ENCODE measurements around the gene BBS12.

BBS12 gene

DNA sequence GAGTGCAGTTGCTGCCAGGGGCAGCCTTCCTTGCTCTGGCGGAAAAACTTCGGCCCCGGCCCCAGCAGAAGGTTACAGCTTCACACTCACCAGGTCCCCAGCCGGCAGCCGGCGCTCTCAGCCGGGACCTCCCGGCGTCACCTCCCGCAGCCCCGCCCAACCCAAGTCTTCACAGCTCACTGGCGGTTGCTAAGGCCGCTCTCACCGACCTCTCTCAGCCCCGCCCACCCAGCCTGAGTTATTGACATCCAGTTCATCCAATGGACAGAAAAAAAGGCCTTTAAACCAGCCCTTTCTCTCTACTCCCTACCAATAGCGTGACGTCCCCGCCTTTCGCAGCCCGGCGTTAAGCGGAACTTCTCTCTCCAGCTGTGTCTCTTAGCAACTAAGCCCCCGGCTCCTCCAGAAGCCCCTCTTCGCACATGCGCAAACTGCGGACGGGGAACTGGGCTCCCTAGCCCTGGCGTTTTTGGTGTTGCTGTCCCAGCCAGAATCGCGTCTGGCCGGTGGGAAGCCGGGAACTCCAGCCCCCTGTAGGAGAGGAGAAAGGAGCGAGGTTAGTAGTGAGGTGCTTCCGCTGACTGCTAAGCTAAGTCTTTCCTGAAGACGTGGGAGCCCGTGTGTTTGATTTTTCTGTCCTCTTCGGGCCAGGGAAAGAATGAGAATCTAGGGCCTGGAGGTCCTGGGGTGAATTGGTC, at the start of gene BBS12:
Gene BBS12 (plus strand): TSS at position 376 of the 698 bp plus-strand sequence. CDS start 9,189 bp downstream, outside the sequence.
- TF ChIP-seq, protein P1, sequence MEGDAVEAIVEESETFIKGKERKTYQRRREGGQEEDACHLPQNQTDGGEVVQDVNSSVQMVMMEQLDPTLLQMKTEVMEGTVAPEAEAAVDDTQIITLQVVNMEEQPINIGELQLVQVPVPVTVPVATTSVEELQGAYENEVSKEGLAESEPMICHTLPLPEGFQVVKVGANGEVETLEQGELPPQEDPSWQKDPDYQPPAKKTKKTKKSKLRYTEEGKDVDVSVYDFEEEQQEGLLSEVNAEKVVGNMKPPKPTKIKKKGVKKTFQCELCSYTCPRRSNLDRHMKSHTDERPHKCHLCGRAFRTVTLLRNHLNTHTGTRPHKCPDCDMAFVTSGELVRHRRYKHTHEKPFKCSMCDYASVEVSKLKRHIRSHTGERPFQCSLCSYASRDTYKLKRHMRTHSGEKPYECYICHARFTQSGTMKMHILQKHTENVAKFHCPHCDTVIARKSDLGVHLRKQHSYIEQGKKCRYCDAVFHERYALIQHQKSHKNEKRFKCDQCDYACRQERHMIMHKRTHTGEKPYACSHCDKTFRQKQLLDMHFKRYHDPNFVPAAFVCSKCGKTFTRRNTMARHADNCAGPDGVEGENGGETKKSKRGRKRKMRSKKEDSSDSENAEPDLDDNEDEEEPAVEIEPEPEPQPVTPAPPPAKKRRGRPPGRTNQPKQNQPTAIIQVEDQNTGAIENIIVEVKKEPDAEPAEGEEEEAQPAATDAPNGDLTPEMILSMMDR (IDR thresholded peaks at IDR 0.05), result peak; percentile 46; the same call in 1 of the 2 replicates

DNA sequence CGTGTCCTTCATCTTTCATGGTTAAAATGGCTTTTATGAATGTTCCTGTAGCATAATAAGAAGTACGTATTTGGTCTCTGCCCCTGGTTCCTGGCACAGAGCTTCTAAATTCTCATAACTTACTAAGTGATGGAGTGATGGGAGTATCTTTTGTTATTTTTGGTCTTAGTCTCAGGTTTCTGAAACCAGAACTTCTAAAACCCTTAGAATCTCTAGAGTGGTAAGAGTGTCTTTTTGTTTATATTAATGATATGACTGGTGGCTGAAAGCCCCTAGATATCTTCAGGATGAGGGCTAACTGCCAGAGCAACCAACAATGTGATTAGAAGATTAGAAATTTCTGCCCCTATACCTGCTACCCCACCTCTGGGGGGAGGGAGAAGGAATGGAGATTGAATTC, 45.8 kb upstream of the BBS12 start:
- TF ChIP-seq, protein P1 (IDR thresholded peaks at IDR 0.05), result no peak

DNA sequence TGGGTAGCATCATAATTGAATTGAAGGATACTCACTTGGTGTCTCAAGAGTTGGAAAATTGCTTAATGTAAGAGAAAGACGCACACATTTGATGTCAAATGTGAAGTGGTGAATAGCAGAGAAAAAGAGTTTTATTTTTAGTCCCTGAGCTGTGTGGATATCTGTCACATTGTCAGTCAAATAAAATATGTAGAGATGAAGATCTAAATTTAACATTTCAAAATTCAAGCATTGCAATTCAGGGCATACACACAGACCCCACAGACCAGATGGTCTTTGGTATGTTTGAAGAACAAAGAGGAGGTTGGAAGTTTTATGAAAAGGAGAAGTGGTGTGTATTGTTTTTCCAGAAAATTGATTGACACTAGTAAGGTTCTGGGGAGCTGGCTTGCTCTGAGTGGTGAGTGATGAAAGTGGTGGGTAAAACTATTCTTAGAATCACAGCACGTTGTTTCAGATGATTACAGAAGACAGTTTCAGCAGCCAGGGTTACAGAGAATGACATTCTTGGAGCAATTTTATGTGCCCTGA, 44.9 kb upstream of the BBS12 start:
- TF ChIP-seq, protein P1 (IDR thresholded peaks at IDR 0.05), result no peak

GRCh38 chr4:122688529-122689140, 43.9 kb upstream of the BBS12 start:
- TF ChIP-seq, protein P1 (IDR thresholded peaks at IDR 0.05), result no peak

DNA sequence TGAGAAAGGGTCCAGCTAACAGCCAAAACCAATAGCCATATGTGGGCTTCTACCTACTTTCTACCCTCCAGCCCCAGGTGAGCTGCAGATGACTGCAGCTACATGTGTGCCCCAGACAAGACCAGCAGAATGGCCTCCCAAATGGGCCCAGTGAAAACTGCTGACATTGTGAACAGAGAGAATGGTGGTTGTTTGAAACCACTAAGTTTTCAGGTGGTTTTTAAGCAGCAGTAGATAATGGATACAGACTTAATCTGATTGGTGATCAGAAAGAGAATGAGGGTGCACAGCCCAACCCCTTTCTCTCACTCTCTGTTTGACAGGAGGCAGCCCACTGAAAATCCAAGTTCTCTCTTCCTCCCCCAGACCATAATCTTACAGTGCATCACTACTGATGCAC, 42.5 kb upstream of the BBS12 start:
- TF ChIP-seq, protein P1 (IDR thresholded peaks at IDR 0.05), result no peak

- TF ChIP-seq, protein P1 (IDR thresholded peaks at IDR 0.05), result no peak
Measured at GRCh38 chr4:122691988-122692387, 40.5 kb upstream of the BBS12 start.

DNA sequence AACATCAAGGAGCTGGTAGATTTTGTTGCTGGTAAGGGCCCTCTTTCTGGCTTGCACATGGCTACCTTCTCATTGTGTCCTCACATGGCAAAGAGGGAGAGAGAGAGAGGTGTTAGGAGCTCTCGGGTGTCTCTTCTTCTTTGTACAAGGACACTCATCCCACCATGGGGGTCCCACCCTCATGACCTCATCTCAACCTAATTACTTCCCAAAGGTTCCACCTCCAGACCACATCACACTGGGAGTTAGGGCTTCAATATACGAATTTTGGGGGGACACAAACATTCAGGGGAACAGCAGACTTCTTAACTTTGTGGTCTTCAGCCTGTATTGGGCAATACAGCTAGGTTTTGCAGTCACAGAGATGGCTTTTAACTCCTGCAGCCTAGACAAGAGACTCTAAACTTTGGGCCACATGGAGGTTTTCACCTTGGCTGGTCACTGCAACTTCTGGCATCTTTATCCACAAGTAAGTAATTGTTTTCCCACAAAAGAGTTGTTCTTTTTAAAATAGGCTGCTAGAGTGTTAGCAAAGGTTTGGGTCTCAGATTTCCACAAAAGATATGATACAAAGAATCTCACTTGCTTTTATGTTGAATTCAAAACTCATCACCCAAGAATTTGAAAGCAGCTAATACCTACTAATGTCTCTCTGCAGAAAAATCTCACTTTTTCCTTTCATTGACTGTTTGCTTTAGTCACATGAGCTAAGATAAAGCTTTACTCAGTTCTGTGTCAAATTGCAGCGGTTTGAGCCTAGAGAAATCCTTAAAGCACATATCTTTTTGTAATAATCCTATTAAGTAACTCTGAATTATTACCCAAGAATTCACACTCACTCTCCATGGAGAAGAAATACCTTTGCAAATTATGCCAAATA, 39.6 kb upstream of the BBS12 start:
- TF ChIP-seq, protein P1 (IDR thresholded peaks at IDR 0.05), result no peak

Data from LNCAP (cell line).